ENCODE data around the gene SPOCK2. TPM values are rescaled to one million over a fixed set of nuclear protein-coding genes. Genes with fewer than 3 reads are reported as not detected.

SPOCK2 gene
- total and polyA plus RNA-seq, 2 donors (not counting 3 experiments of a cell fraction or from before 2014, with no cell fraction given): 0.40 to 1.1 TPM

DNA sequence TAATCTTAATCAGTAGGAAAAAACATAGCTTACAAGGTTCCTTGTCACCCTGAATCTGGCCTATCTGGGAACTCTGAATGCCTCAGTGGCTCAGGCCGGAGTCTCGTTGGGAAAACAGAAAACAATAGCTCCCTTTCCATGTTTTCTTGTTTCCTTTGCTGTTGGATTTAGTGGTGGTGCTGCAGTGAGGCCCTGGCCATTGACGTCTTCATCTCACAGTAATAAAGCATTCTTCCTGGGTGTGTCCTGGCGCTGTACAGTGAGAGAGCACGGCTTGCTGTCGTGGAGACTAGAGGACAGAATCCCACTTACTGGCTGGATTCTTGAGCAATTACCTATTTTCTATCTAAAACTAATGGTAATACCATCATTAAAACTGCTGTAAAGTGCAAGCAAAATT lies 1.3 kb upstream of the SPOCK2 start:
- Histone ChIP-seq H3K9ac (replicated peaks; ENCODE audit: extremely low read depth, insufficient read depth, low read length) (no peak overlapping the region), H3K27ac (ENCODE audit: insufficient read depth, low read depth, low read length) (no peak overlapping the region), H3K4me3 (replicated peaks in 1 of 3; ENCODE audit: insufficient read depth in 1 of 3, low read depth in 1 of 3, low read length in 3 of 3) (no peak overlapping the region), H3K36me3 (ENCODE audit: control insufficient read depth in 2 of 2, extremely low read depth in 1 of 2, insufficient read depth in 2 of 2, low read length in 2 of 2) (no peaks in the 10 kb centered on the region), H4K20me1 (replicated peaks; ENCODE audit: control insufficient read depth, extremely low read depth, insufficient read depth, low read length) (no peaks in the 10 kb centered on the region), H2AFZ (ENCODE audit: low read depth, low read length) (no peak overlapping the region), H3K27me3 (ENCODE audit: control insufficient read depth in 2 of 2, insufficient read depth in 2 of 2, low read length in 2 of 2) (peaks cover 19 to 25% of the 10 kb centered on the region in 2 experiments), H3K4me1 (ENCODE audit: control insufficient read depth, extremely low read depth, insufficient read depth, low read length) (peaks cover 9% of the 10 kb centered on the region), H3K4me2 (ENCODE audit: insufficient read depth, low read length) (no peak overlapping the region), H3K9me1 (replicated peaks; ENCODE audit: control insufficient read depth, extremely low read depth, insufficient read depth, low read length) (no peaks in the 10 kb centered on the region), H3K9me3 (replicated peaks; ENCODE audit: control insufficient read depth, insufficient read depth, low read length) (no peaks in the 10 kb centered on the region), H3K79me2 (ENCODE audit: control insufficient read depth, insufficient read depth, low read length) (no peaks in the 10 kb centered on the region)
- dilution Hi-C loops (cut with MboI; ENCODE audit: extremely low pct_ligation_motif_present, low sequenced_read_pairs): no loop called here
- ChIA-PET POLR2A (no interaction called here), CTCF (interaction anchor here (0.7 to 1.4 kb wide), 2 partner anchors 20 to 41 kb away, joined by 3 to 5 read pairs; no protein-coding TSS in a partner anchor)
- intact Hi-C loops (cut with micrococcal nuclease): no loop called here
- DNase-seq (ENCODE audit: low read depth, low spot score) (no peak), FAIRE-seq (no peak)
- BruUV-seq (replicated peaks): no TSS peak
- TF ChIP-seq EZH2 (IDR thresholded peaks at IDR 0.05; ENCODE audit: borderline replicate concordance, low read depth, low read length, severe bottlenecking) (no peak), POLR2AphosphoS5 (IDR thresholded peaks at IDR 0.05; ENCODE audit: insufficient read depth, low read depth, low read length) (no peak), POLR2A (IDR thresholded peaks at IDR 0.05; ENCODE audit: low read depth, low read length) (no peak), MAX (IDR thresholded peaks at IDR 0.05; ENCODE audit: insufficient read depth, insufficient read length) (no peak), GATA2 (IDR thresholded peaks at IDR 0.05; ENCODE audit: insufficient read depth, insufficient read length, low read depth, low read length) (no peak), JUN (IDR thresholded peaks at IDR 0.05; ENCODE audit: borderline replicate concordance, insufficient read depth, insufficient read length, low read depth) (no peak), FOS (IDR thresholded peaks at IDR 0.05; ENCODE audit: borderline replicate concordance, insufficient read depth, low read length) (no peak), MYC (IDR thresholded peaks at IDR 0.05; ENCODE audit: low read depth, low read length) (no peak)
- TF ChIP-seq, protein P1, sequence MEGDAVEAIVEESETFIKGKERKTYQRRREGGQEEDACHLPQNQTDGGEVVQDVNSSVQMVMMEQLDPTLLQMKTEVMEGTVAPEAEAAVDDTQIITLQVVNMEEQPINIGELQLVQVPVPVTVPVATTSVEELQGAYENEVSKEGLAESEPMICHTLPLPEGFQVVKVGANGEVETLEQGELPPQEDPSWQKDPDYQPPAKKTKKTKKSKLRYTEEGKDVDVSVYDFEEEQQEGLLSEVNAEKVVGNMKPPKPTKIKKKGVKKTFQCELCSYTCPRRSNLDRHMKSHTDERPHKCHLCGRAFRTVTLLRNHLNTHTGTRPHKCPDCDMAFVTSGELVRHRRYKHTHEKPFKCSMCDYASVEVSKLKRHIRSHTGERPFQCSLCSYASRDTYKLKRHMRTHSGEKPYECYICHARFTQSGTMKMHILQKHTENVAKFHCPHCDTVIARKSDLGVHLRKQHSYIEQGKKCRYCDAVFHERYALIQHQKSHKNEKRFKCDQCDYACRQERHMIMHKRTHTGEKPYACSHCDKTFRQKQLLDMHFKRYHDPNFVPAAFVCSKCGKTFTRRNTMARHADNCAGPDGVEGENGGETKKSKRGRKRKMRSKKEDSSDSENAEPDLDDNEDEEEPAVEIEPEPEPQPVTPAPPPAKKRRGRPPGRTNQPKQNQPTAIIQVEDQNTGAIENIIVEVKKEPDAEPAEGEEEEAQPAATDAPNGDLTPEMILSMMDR (IDR thresholded peaks at IDR 0.05; ENCODE audit: extremely low read depth in 1 of 2, insufficient read depth in 1 of 2, low read depth in 1 of 2, low read length in 2 of 2): no peak
